Measurements from ENCODE around the gene NDUFS7.

The NDUFS7 gene

GRCh38 chr19:1383312-1384084 is at the start of gene NDUFS7:
TSS of gene NDUFS7 (plus strand) at chr19:1383907. CDS start at chr19:1383927, 20 bp downstream.
- Histone ChIP-seq H3K4me3 (peak within 1 kb of the TSS; percentile 59), H3K36me3 (replicated peaks) (peaks cover 28% of the 10 kb centered on the region), H3K9me3 (no peaks in the 10 kb centered on the region), H3K4me1 (peaks cover 11% of the 10 kb centered on the region), H3K27me3 (ENCODE audit: low read depth) (no peaks in the 10 kb centered on the region)
- peak; percentile 76 to 92 for DNase-seq (ENCODE audit: low spot score in 2 of 2)
- in situ Hi-C loops (cut with MboI; ENCODE audit: low sequenced_read_pairs): loop anchor here (5.0 kb wide), 1 partner anchor 101 kb away; no protein-coding TSS in a partner anchor

GRCh38 chr19:1336079-1336684 is 47.5 kb upstream of the NDUFS7 start:
- Histone ChIP-seq H3K9me3 (no peaks in the 10 kb centered on the region), H3K27me3 (ENCODE audit: low read depth) (no peaks in the 10 kb centered on the region), H3K36me3 (replicated peaks) (no peaks in the 10 kb centered on the region), H3K4me1 (no peaks in the 10 kb centered on the region), H3K4me3 (no peak overlapping the region)
- DNase-seq (ENCODE audit: low spot score in 2 of 2): no peak
- in situ Hi-C loops (cut with MboI; ENCODE audit: low sequenced_read_pairs): no loop called here

GRCh38 chr19:1340681-1341469 is 42.8 kb upstream of the NDUFS7 start:
- no peak overlapping the region for H3K4me3 ChIP-seq
- H3K27me3 ChIP-seq (ENCODE audit: low read depth): no peaks in the 10 kb centered on the region
- no peaks in the 10 kb centered on the region for H3K36me3 ChIP-seq (replicated peaks)
- DNase-seq (ENCODE audit: low spot score in 2 of 2): no peak
- in situ Hi-C loops (cut with MboI; ENCODE audit: low sequenced_read_pairs): no loop called here
- H3K9me3 ChIP-seq: no peaks in the 10 kb centered on the region
- H3K4me1 ChIP-seq: peaks cover 7% of the 10 kb centered on the region

- H3K9me3 ChIP-seq: no peaks in the 10 kb centered on the region
- no peaks in the 10 kb centered on the region for H3K27me3 ChIP-seq (ENCODE audit: low read depth)
- H3K36me3 ChIP-seq (replicated peaks): no peaks in the 10 kb centered on the region
- in situ Hi-C loops (cut with MboI; ENCODE audit: low sequenced_read_pairs): no loop called here
- H3K4me1 ChIP-seq: peaks cover 12% of the 10 kb centered on the region
- no peak overlapping the region for H3K4me3 ChIP-seq
- no peak for DNase-seq (ENCODE audit: low spot score in 2 of 2)
These were observed 40.7 kb upstream of the NDUFS7 start for GRCh38 chr19:1343041-1343440.

GRCh38 chr19:1349211-1349610 is 34.5 kb upstream of the NDUFS7 start:
- Histone ChIP-seq H3K9me3 (no peaks in the 10 kb centered on the region), H3K4me3 (no peak overlapping the region), H3K27me3 (ENCODE audit: low read depth) (no peaks in the 10 kb centered on the region), H3K36me3 (replicated peaks) (no peaks in the 10 kb centered on the region), H3K4me1 (peaks cover 17% of the 10 kb centered on the region)
- DNase-seq (ENCODE audit: low spot score in 2 of 2): no peak
- in situ Hi-C loops (cut with MboI; ENCODE audit: low sequenced_read_pairs): no loop called here

- in situ Hi-C loops (cut with MboI; ENCODE audit: low sequenced_read_pairs): no loop called here
- H3K27me3 ChIP-seq (ENCODE audit: low read depth): no peaks in the 10 kb centered on the region
- H3K9me3 ChIP-seq: no peaks in the 10 kb centered on the region
- DNase-seq (ENCODE audit: low spot score in 2 of 2): no peak
- peaks cover 11% of the 10 kb centered on the region for H3K4me1 ChIP-seq
- no peaks in the 10 kb centered on the region for H3K36me3 ChIP-seq (replicated peaks)
- no peak overlapping the region for H3K4me3 ChIP-seq
These were observed 32.8 kb upstream of the NDUFS7 start for GRCh38 chr19:1350867-1351266.

GRCh38 chr19:1351381-1351851 is 32.3 kb upstream of the NDUFS7 start:
- Histone ChIP-seq H3K4me3 (no peak overlapping the region), H3K4me1 (peaks cover 12% of the 10 kb centered on the region), H3K36me3 (replicated peaks) (no peaks in the 10 kb centered on the region), H3K9me3 (no peaks in the 10 kb centered on the region), H3K27me3 (ENCODE audit: low read depth) (no peaks in the 10 kb centered on the region)
- in situ Hi-C loops (cut with MboI; ENCODE audit: low sequenced_read_pairs): no loop called here
- no peak for DNase-seq (ENCODE audit: low spot score in 2 of 2)

- Histone ChIP-seq H3K4me3 (no peak overlapping the region), H3K9me3 (no peaks in the 10 kb centered on the region), H3K4me1 (peaks cover 17% of the 10 kb centered on the region), H3K36me3 (replicated peaks) (peaks cover 12% of the 10 kb centered on the region), H3K27me3 (ENCODE audit: low read depth) (no peaks in the 10 kb centered on the region)
- in situ Hi-C loops (cut with MboI; ENCODE audit: low sequenced_read_pairs): no loop called here
- DNase-seq (ENCODE audit: low spot score in 2 of 2): no peak
These were observed 30.6 kb upstream of the NDUFS7 start for GRCh38 chr19:1353144-1353543.

GRCh38 chr19:1354970-1355567 is 28.6 kb upstream of the NDUFS7 start:
- Histone ChIP-seq H3K27me3 (ENCODE audit: low read depth) (no peaks in the 10 kb centered on the region), H3K36me3 (replicated peaks) (peaks cover 26% of the 10 kb centered on the region), H3K4me1 (peaks cover 29% of the 10 kb centered on the region), H3K9me3 (no peaks in the 10 kb centered on the region), H3K4me3 (peak overlapping the region; percentile 72)
- in situ Hi-C loops (cut with MboI; ENCODE audit: low sequenced_read_pairs): no loop called here
- DNase-seq (ENCODE audit: low spot score in 2 of 2): no peak

- H3K9me3 ChIP-seq: no peaks in the 10 kb centered on the region
- DNase-seq (ENCODE audit: low spot score in 2 of 2): no peak
- H3K27me3 ChIP-seq (ENCODE audit: low read depth): no peaks in the 10 kb centered on the region
- peaks cover 37% of the 10 kb centered on the region for H3K4me1 ChIP-seq
- peaks cover 33% of the 10 kb centered on the region for H3K36me3 ChIP-seq (replicated peaks)
- H3K4me3 ChIP-seq: peak overlapping the region; percentile 72
- in situ Hi-C loops (cut with MboI; ENCODE audit: low sequenced_read_pairs): no loop called here
These were observed 27.9 kb upstream of the NDUFS7 start for GRCh38 chr19:1355568-1356507.

GRCh38 chr19:1356508-1356865 is 27.2 kb upstream of the NDUFS7 start:
- no peaks in the 10 kb centered on the region for H3K27me3 ChIP-seq (ENCODE audit: low read depth)
- H3K4me3 ChIP-seq: no peak overlapping the region
- in situ Hi-C loops (cut with MboI; ENCODE audit: low sequenced_read_pairs): no loop called here
- no peak for DNase-seq (ENCODE audit: low spot score in 2 of 2)
- H3K4me1 ChIP-seq: peaks cover 44% of the 10 kb centered on the region
- no peaks in the 10 kb centered on the region for H3K9me3 ChIP-seq
- peaks cover 40% of the 10 kb centered on the region for H3K36me3 ChIP-seq (replicated peaks)

GRCh38 chr19:1357531-1358109 is 26.1 kb upstream of the NDUFS7 start:
- Histone ChIP-seq H3K9me3 (no peaks in the 10 kb centered on the region), H3K27me3 (ENCODE audit: low read depth) (no peaks in the 10 kb centered on the region), H3K4me1 (peaks cover 48% of the 10 kb centered on the region), H3K4me3 (no peak overlapping the region), H3K36me3 (replicated peaks) (peaks cover 51% of the 10 kb centered on the region)
- DNase-seq (ENCODE audit: low spot score in 2 of 2): no peak
- in situ Hi-C loops (cut with MboI; ENCODE audit: low sequenced_read_pairs): no loop called here

All from HAP-1 (cell line).